Vagina (tissue), 2 donors: ENCODE results near the gene GNAZ. TPM values are rescaled to one million over a fixed set of nuclear protein-coding genes. Genes with fewer than 3 reads are reported as not detected.

Experiments used
- DNase-seq, 2 donors: peaks; one replicate each; pipeline ENCODE4 v3.0.0-alpha.2; 2017; ENCODE audit errors: extremely low spot score in 2 of 2
- H3K27ac ChIP-seq: fragments of 200-600 bp; sonication (generic); one replicate; pipeline ENCODE4 v1.5.1; 2019
- H3K27me3 ChIP-seq: fragments of 200-600 bp; sonication (generic); one replicate; pipeline ENCODE4 v1.5.1; 2019
- H3K36me3 ChIP-seq, 2 donors: fragments of 200-600 bp; sonication (generic); one replicate each; pipeline ENCODE4 v1.5.1; 2017 to 2019
- H3K4me1 ChIP-seq: fragments of 200-600 bp; sonication (generic); one replicate; pipeline ENCODE4 v1.5.1; 2019
- H3K4me3 ChIP-seq, 2 donors: fragments of 200-600 bp; sonication (generic); 1 replicate in 1 of 2; 2 replicates in 1 of 2; pipeline ENCODE4 v1.5.1; 2016 to 2019
- H3K9me3 ChIP-seq: fragments of 200-600 bp; sonication (generic); one replicate; pipeline ENCODE4 v1.5.1; 2019
- POLR2A ChIP-seq, 2 donors: fragments of 450-650 bp; IDR thresholded peaks; one replicate each; pipeline ENCODE4 v1.6.1; 2017; ENCODE audit warnings: antibody characterized with exemption in 2 of 2, mild to moderate bottlenecking in 2 of 2, moderate library complexity in 2 of 2
- POLR2AphosphoS5 ChIP-seq, 2 donors: sonication (generic); formaldehyde crosslinking; IDR thresholded peaks; one replicate each; pipeline ENCODE4 v1.9.0; 2017; ENCODE audit warnings: antibody characterized with exemption in 2 of 2, mild to moderate bottlenecking in 2 of 2, low read depth in 1 of 2; ENCODE audit not compliant: insufficient read depth in 1 of 2
- intact Hi-C: fragments of 100-400 bp; cut with DNase I; formaldehyde crosslinking; loops from one replicate; pipeline ENCODE4 v1.15.1; 2023
- small RNA-seq: library from RNA; depleted of rRNA; stranded (forward); fragments of <200 nt; gene quantifications from one replicate; pipeline ENCODE3, GENCODE V24; 2016
- total RNA-seq: library from RNA; depleted of rRNA; stranded (reverse); fragments of >200 nt; gene quantifications from one replicate; pipeline ENCODE4 v1.2.3, GENCODE V29; 2016
- TF ChIP-seq, protein P1 (sequence below), 3 experiments: fragments of 450-650 bp in 2 of 3; fragments of 200-600 bp in 1 of 3; sonication (generic) in 1 of 3; IDR thresholded peaks; one replicate each; pipeline ENCODE4 v1.5.1; 2017 to 2019; ENCODE audit warnings: antibody characterized with exemption in 3 of 3, mild to moderate bottlenecking in 2 of 3, moderate library complexity in 2 of 3

The GNAZ gene
- total RNA-seq, 1 donor from 2014 or later: 11.3 TPM

DNA sequence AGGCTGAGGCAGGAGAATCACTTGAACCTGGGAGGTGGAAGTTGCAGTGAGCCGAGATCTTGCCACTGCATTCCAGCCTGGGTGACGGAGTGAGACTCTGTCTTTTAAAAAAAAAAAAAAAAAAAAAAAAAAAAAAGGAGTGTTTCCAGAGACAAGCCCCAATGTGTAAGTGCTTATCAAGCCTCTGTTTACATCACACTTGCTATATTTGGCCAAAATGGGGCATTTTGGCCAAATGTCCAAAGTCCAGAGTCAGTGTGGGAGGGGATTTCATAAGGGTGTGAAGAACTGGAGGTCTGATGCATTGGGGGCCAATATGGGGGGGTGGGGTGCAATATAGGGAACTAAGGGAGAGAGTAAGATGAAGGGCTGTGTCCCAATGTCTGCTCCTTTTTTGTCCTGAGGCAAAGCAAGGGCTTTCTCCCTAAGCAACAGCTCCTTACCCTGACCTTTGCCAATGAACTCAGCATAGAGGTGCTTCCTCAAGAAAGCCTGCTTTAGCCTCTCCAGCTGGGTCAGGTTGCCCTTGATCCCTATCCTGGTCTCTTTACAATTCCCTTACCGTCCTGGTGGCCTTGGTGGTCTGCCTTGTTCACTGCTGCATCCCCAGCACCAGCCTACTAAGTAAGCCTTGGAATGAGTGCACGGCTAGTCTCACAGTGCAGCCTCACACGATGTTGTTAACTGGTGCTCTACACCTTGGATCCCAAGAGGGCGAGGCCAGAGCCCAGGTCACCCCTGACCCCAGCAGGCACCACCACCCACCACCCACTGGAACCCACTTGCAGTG lies 95.9 kb downstream of the GNAZ start:
- H3K4me3 ChIP-seq: no peak overlapping the region
- intact Hi-C loops: no loop called here

GRCh38 chr22:23166841-23167616 lies 96.7 kb downstream of the GNAZ start:
- no peak overlapping the region for H3K4me3 ChIP-seq
- no peak for DNase-seq
- H3K4me1 ChIP-seq: peaks cover 13% of the 10 kb centered on the region
- no peaks in the 10 kb centered on the region for H3K27me3 ChIP-seq
- H3K9me3 ChIP-seq: no peaks in the 10 kb centered on the region
- intact Hi-C loops: no loop called here
- H3K36me3 ChIP-seq: no peaks in the 10 kb centered on the region
- no peak for TF ChIP-seq POLR2A (IDR thresholded peaks at IDR 0.05)
- H3K27ac ChIP-seq: no peak overlapping the region

More for the DNA sequence above, 95.9 kb downstream of the GNAZ start:
- TF ChIP-seq, protein P1, sequence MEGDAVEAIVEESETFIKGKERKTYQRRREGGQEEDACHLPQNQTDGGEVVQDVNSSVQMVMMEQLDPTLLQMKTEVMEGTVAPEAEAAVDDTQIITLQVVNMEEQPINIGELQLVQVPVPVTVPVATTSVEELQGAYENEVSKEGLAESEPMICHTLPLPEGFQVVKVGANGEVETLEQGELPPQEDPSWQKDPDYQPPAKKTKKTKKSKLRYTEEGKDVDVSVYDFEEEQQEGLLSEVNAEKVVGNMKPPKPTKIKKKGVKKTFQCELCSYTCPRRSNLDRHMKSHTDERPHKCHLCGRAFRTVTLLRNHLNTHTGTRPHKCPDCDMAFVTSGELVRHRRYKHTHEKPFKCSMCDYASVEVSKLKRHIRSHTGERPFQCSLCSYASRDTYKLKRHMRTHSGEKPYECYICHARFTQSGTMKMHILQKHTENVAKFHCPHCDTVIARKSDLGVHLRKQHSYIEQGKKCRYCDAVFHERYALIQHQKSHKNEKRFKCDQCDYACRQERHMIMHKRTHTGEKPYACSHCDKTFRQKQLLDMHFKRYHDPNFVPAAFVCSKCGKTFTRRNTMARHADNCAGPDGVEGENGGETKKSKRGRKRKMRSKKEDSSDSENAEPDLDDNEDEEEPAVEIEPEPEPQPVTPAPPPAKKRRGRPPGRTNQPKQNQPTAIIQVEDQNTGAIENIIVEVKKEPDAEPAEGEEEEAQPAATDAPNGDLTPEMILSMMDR (IDR thresholded peaks at IDR 0.05): no peak
- TF ChIP-seq POLR2AphosphoS5 (IDR thresholded peaks at IDR 0.05; ENCODE audit: insufficient read depth in 1 of 2, low read depth in 1 of 2): no peak
- TF ChIP-seq POLR2A (IDR thresholded peaks at IDR 0.05): no peak
- H3K4me1 ChIP-seq: peaks cover 13% of the 10 kb centered on the region
- no peaks in the 10 kb centered on the region for H3K36me3 ChIP-seq
- H3K27ac ChIP-seq: no peak overlapping the region
- no peaks in the 10 kb centered on the region for H3K9me3 ChIP-seq
- no peaks in the 10 kb centered on the region for H3K27me3 ChIP-seq
- no peak for DNase-seq

DNA sequence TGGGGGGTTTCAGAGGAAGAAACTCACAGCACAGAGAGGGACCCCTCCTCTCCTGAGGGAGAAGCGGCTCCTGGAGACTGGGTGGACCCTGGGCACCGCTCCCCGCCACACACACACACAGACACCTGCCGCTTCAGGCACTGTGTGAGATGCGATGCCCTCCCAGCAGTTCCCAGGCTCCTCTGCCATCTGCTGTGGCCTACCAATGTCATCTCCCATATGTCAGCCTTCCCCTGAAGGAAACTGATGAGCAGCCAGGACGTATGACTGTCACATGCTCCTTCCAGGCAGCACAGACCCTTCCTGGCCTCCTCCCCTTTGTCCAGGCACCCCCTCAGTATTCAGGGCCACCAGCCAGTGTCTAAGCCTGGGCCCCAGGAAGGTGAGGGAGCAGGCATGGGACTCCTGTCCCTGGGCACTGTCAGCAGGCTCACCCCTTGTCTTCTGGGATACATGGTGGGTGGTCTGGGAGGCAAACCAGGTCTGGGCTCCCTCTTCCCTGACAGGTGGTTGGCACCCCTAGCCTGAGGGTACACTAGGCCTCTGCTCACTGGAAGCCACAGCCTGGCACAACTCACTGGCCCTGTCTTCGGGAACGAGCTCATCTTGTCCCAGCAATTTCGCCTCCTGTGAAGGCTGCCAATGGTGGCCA lies 98.2 kb downstream of the GNAZ start:
- H3K36me3 ChIP-seq: no peaks in the 10 kb centered on the region
- peaks cover 8% of the 10 kb centered on the region for H3K4me1 ChIP-seq
- H3K27me3 ChIP-seq: no peaks in the 10 kb centered on the region
- H3K9me3 ChIP-seq: no peaks in the 10 kb centered on the region
- no peak overlapping the region for H3K4me3 ChIP-seq
- intact Hi-C loops: no loop called here
- DNase-seq: no peak
- TF ChIP-seq, protein P1 (IDR thresholded peaks at IDR 0.05): no peak
- TF ChIP-seq POLR2A (IDR thresholded peaks at IDR 0.05) (no peak), POLR2AphosphoS5 (IDR thresholded peaks at IDR 0.05; ENCODE audit: insufficient read depth in 1 of 2, low read depth in 1 of 2) (no peak)
- no peak overlapping the region for H3K27ac ChIP-seq

GRCh38 chr22:23169043-23169406 lies 98.7 kb downstream of the GNAZ start:
- Histone ChIP-seq H3K27me3 (no peaks in the 10 kb centered on the region), H3K36me3 (no peaks in the 10 kb centered on the region), H3K4me1 (peaks cover 3% of the 10 kb centered on the region), H3K4me3 (no peak overlapping the region), H3K9me3 (no peaks in the 10 kb centered on the region), H3K27ac (no peak overlapping the region)
- DNase-seq: no peak
- intact Hi-C loops: no loop called here
- TF ChIP-seq POLR2AphosphoS5 (IDR thresholded peaks at IDR 0.05; ENCODE audit: insufficient read depth in 1 of 2, low read depth in 1 of 2) (no peak), POLR2A (IDR thresholded peaks at IDR 0.05) (no peak)
- TF ChIP-seq, protein P1 (IDR thresholded peaks at IDR 0.05): no peak

Small RNA genes lying within 50 kb of the gene (small RNA-seq; reads per million reads assigned to genes)
- gene RF00017 (not detected), gene RF00066 (not detected)

Other genes starting within 250 kb of the GNAZ start
- 1.7 TPM for gene IGLL5, start 182.7 kb upstream of the GNAZ start, total RNA-seq
- not detected for gene RSPH14, start 71.5 kb downstream of the GNAZ start, total RNA-seq
- gene RAB36, start 75.0 kb downstream of the GNAZ start, total RNA-seq: 3.2 TPM
- gene BCR, start 110.0 kb downstream of the GNAZ start, total RNA-seq: 52.5 TPM